ENCODE results near the gene DDX46.
A peak's percentile ranks its signal among the peaks of the same experiment; 100 is the strongest.

GRCh38 chr5:134851307-134851923 is 92.8 kb downstream of the DDX46 start:
- TF ChIP-seq EZH2 (IDR thresholded peaks at IDR 0.05) (no peak), CTCF (IDR thresholded peaks at IDR 0.05) (peak; percentile 36), EZH2phosphoT487 (IDR thresholded peaks at IDR 0.05) (no peak)
